GM19238 (cell line): ENCODE measurements around the gene MYOZ1.
"Not testable (repeated sequence)": the region's sequence is repeated elsewhere in the genome, so short reads cannot be mapped to it uniquely, and the experiment has no call there.

Source experiments
- DNase-seq: peaks from one replicate; pipeline ENCODE4 v3.0.0; 2011; ENCODE audit warnings: low spot score; ENCODE audit not compliant: insufficient read length

MYOZ1 gene, protein sequence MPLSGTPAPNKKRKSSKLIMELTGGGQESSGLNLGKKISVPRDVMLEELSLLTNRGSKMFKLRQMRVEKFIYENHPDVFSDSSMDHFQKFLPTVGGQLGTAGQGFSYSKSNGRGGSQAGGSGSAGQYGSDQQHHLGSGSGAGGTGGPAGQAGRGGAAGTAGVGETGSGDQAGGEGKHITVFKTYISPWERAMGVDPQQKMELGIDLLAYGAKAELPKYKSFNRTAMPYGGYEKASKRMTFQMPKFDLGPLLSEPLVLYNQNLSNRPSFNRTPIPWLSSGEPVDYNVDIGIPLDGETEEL

DNA sequence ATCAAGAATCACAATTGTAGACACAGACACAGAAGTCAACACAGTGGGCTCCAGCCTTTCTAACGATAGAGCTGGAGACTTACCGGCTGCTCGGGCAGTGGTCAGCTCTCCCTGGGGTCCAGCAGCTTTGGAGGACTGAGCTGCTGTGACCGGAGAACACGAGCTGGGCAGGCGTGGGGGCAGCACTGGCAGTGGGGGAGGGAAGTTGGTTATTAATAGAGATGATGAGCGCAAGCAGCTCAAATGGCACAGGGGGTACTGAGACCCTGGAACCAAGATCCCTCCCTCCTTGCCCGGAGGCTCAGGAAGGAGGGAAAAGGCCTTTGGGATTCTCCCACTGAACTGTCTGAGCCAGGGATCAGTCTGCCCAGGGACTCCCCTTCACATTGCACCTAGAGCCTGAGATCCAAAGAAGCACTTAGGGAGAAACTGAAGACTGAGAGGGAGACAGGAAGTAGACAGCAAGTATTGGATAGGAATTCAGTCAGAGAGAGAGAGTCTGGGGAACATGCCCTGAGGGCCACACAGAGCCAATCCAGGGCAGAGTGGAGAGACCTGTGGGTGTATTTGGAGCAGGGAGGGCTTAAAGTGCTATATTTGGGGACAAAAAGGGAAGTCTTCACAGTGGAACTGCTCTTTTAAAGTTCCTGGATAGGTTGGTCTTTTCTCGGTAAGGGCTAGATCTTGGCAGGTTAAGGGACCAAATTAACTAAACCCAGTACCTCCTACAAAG is at the start of gene MYOZ1:
MYOZ1 (minus strand) TSS at position 147 of the 733 bp plus-strand sequence. CDS start 1,457 bp downstream, outside the sequence.
- no peak for DNase-seq

DNA sequence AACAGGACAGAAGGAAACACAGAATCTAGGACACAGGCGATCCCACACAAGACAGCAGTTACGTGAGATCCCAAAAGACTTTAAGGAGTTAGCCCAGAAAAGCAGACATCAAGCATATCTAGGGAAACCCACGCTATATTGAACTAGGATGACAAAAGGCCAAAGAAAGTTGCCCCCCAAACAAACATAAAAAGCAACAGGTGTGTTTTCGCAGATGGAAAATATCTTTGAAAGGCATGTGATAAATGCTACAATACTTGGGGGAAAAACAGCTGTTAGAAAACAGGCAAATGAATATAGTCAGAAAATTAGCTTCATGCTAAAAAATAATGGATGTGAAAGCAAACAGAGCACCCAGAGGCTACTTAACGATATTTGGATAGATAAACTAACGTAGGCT is 49.5 kb upstream of the MYOZ1 start:
- not testable (repeated sequence) for DNase-seq

DNA sequence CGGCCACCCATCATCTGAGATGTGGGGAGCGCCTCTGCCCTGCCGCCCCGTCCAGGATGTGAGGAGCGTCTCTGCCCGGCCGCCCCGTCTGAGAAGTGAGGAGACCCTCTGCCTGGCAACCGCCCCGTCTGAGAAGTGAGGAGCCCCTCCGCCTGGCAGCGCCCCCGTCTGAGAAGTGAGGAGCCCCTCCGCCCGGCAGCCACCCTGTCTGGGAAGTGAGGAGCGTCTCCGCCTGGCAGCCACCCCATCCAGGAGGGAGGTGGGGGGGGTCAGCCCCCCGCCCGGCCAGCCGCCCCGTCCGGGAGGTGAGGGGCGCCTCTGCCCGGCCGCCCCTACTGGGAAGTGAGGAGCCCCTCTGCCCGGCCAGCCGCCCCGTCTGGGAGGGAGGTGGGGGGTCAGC is 48.3 kb upstream of the MYOZ1 start:
- DNase-seq = not testable (repeated sequence)

DNA sequence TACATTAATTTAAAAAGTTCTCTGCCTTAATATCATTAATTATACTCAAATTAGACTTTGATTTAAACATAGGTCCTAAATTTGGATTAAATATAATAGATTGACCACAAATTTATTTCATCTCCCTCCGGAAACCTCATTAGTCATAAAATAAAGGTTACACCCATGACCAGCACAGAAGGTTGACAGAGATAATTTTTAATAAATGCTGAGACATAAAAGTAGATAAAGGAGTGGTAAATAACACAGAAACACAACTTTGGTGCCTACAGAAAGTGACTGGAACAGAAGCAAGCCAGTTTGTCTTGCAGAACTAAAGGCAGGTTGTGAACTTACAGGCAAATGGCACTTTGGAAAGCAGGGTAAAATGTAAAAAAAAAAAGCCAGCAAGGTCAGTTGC is 46.4 kb upstream of the MYOZ1 start:
- DNase-seq = not testable (repeated sequence)

DNA sequence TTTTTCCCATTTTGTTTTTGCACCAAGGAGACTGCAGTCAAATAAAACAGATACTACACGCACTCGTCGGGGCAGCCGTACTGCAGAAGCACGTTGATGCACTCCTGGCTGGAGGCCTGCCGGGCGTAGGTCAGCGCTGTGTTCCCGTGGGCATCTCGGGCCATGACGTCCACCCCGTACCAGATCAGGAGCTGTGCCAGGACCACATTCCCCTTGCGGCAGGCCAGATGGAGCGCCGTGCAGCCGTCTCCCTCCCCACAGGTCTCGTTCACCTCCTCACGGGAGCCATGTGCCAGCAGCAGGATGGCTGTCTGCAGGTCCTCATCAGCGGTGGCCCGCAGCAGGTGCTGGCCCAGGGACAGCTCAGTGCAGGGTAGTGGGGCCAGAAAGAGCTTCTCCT is 33.3 kb upstream of the MYOZ1 start:
- DNase-seq = not testable (repeated sequence)

DNA sequence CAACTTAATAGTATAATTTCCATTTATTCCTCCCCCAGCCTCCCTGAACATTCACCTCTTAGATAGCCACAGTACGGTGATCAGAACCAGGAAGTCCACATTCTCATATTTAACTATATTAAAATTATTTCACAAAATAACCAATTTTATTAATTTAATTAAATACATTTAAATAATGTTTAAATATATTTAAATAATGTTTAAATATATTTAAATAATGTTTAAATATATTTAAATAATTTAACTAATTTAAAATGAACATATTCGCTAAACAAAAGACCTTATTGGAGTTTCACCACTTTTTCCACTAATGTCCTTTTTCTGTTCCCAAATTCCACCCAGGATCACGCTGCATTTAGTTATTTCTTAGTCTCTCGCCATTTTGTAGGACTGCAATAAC is 27.1 kb upstream of the MYOZ1 start:
- DNase-seq = not testable (repeated sequence)

DNA sequence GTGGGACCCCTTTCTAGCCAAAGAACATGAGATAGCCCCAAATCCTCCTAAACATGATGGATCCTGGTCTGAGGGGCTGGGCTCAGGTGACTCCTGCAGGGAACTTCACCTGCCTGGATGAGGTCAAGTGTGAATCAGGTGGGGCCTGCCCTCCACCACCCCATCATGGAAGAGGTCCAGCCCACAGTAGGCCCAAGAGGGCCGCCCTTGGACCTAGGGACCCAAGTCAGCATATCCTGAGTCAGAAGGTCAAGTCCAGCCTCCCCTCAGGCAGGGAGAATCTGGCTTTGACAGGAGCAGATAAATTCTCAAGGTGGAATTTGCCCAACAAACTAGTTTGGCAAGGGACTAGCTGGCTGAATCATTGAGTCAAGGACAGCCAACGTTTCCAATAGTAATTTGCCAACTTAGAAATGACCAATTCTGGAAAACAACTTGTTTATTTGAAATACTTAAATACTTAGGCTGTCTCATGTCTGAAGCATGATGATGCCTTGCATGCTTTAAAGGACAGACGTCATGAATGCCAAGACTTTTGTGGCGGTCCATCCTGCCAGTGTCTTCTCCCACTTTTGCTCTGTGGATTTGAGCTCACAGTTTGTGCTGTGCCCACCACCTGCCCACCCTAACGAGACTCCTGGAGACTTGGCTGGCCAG is 25.0 kb upstream of the MYOZ1 start:
- not testable (repeated sequence) for DNase-seq

DNA sequence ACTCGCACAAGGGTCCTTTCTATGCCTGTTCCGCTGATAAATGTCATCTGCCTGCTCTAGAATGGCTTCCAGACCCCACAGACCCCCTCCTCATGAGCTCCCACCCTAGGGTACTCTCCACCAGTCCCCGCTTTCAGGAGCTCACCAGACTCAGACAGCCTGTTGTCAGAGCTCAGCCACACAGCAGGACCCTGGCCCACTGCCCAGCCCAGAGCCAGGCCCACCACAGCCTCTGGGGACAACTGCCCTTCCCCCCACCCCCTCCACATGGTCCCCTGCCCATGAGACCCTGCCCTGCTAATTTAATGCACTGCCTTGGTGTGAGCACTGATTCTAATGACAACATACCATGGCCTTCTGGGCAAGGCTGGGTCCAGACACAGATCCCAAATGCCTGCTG is 24.3 kb upstream of the MYOZ1 start:
- DNase-seq = not testable (repeated sequence)

DNA sequence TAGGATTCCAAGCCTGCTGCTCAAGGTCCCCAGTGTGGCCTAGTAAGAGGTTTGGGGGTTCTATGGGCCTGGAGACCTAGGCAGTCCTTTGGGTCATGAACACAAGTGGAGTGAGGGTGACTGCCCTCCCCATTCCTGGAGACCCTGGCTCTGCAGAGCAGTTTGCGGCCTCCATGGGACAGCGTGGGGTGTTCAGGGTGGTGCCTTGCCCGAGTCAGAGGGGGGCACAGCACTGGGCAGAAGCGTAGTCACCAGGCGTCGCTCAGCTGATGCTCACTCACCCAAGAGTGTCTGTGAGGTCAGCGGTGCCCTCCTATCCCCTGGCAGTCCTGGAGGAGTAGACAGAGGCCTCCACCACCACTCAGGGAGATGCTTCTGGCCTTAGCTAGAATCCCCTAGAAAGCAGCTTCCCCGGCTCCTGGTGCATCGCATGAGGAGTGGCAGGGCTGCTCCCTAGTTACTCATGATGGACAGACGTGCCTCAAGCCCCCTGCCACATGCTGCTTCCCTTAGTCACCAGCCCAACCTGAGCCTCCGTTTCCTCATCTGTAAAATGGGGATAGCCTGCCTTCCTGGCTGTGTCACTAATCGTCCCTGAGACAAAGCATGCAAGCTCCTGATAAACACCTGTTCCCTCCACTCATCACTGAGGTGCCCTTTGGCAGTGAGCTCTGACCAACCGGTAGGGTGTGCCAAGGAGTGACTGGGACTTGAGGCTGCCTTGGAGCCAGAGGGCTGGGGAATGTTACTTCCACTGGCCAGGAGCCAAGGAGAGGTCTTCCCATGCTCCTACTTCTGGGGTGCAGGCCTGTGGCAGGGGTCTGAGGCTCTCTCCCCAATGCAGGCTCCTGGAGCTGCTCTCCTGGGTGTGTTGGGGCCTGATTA is 23.1 kb upstream of the MYOZ1 start:
- DNase-seq = not testable (repeated sequence)

DNA sequence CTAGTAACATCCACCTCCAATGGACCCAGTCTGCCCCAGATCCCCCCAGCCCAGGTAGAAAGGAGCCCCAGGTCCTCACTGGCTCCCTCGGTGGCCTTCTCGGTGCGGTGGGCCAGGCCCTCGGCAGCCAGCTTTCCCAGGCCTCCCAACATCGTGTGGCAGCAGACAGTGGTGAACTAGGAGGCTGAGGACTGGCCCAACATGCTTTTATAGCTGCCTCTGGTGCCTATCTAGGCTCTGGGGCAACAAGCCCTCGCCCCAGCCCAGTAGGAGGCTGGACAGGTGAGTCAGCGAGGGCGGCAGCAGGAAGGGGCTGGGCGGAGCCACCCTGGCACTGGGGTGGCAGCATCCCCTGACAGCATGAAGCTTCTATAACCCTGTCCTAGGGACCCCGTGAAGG is 22.3 kb upstream of the MYOZ1 start:
- DNase-seq = not testable (repeated sequence)

DNA sequence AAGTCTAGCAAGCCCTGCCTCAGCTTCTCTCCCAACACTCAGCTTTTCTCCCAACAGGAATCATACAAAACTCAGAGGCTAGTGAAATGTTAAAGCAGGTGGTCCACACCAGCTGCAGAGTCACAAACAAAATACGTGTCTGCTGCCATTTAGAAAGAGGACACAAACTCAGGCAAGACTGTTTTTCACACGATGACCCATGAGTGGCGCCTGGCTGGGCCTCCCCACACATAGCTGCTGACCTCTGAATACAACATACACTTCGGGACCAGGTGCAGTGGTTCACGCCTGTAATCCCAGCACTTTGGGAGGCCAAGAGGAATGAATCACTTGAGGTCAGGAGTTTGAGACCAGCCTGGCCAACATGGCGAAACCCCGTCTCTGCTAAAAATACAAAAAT is 21.4 kb upstream of the MYOZ1 start:
- DNase-seq = not testable (repeated sequence)

DNA sequence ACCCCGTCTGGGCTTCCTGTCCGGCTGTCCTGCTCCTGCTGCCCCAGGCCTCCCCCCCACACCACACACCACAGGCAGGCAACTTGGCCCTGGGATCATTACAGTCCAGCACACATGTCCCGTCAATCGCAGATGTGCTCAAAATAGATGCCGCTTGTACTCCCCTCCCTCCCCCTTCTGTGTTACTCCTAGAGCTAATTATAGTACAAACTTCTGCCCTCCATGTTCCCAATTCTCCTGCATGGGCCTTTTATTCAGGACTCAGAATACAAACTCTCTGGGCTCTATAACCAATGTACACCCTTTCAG is 14.7 kb upstream of the MYOZ1 start, which contains the start of gene SYNPO2L:
SYNPO2L (minus strand) TSS at position 40 of the 309 bp plus-strand sequence. CDS start 107 bp downstream, outside the sequence.
- DNase-seq = no peak

DNA sequence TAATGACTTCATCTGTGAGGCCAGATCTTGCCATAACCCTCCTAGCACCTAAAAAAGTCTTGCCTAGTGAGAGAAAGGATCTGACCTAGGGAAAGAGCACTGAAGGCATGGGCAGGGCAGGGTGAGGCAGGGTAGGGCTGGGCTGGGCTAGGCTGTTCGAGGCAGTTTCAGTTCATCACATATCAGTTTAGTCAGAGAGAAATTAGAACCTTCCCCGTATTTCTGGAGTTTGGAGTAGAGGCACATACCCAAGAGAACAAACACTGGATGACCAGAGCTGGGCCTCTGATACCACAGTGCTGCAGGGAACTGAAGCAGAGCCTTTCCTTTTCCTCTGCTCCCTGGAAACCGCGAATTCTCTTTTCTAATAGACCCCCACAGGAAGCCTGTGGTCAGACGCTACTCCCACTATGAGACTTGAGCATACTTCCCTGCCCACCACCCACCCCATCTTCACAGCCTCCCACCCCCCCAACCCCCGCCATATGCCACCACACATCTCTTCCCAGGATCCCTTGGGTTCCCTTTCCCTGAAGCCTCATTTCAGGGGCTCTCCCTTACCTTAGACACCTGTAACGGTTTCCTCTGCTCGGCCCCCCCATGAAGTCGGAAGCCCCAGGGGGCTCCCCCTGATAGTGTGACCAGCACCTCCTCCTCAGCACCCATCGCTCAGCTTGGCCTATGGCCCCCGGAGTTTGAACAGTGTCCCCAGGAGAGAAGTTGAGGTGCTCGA is 14.1 kb upstream of the MYOZ1 start:
- DNase-seq = no peak

DNA sequence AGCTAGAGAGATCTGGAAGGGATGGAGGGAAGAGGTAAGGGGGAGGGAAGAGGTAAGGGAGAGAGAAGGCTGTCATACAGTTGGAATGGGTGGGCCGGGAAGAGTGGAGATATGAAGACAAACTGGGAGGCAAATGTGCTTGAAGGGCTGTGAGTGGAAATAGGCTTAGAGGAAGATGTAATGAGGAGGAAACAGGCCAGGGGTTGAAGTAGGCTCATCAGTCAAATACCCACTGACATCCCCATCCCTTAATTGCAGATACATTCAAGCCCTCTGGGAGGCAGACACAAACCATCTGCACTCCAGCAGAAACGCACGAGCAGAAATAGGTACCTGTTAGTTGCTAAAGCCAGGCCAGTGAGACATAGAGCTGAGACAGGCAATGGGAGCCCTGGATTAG is 12.4 kb upstream of the MYOZ1 start:
- no peak for DNase-seq

DNA sequence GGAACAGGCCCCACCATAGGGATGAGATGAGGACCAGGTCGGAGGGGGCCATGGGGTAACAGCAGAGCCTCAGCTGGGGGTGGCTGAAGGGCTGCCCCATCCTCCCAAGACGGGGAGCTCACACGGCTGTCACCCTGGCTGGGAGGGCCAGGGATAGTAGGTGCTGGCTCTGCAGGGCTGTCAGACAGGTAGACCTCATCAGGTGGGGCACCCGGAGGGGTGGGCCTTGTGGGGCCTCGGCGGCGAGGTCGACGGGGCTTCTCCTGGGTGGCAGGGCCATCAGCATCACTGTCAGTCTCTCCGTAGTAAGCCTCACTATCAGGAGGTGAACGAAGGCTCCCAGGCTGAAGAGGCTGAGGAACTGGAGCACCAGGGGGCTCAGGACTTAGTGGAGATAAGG is 11.9 kb upstream of the MYOZ1 start:
- DNase-seq = no peak

DNA sequence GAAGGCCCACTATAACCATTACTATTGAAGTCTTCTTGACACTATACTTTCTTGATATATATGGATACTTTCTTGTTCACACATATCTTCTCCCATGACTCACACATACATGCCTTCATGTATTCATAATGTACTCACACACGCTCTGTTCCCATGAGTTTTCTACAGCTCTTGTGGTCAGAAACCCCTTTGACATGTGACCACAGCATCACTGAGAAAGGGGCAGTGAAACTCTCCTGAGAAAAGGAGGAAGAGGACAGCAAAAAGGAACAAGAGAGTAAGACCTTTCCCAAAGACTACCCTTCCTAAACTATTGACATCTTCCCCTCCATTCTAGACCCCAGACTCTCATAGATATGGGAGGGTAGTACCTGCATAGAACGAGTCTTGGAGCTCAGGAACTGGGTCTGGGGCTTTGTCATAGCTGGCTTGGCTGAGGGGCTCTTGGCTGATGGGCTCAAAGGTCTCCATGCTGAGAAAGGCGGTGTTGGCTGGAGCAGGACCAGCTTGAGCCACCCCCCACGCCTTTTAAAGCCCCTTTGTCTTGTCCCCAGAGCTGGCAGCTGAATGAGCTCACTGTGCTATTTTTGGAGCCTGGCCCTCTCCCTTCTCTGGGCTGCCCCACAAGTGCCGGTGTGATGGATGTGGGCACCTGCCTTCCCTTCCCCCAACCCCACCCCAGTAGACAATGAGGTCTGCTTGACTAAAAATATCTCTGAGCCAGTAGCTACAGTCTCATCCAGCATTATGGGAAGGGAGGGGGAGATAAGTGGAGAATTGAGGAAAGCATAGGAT is 9.5 kb upstream of the MYOZ1 start:
- DNase-seq = no peak

DNA sequence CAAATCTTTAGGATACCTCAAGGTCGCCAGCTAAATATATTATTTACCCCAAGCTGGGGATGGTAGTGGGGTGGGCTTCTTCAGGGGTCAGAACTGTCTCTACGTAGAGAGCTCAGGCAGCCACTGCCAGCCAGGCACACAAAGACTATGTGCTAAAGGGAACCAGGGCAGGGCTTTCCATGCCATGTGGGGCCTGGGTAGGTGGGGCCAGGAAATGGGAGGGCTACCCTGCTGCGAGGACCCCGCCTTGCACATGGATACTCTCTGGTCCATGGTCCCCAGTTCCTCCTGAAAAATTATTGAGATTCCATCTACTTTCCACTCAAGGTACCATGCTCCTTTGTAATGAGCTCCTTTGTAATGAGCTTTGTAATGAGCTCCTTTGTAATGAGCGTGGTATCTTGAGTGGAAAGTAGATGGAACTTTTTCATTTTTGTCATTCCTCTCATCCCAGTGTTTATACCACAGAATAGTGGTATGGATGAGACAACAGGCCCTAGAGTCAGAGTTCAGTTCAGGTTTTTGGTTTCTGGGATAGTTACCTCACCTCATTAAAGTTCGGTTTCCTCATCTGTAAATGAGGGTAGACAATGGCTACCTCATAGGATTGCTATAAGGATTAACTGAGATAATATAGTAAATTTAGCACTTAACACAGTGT is 8.7 kb upstream of the MYOZ1 start:
- DNase-seq = no peak

DNA sequence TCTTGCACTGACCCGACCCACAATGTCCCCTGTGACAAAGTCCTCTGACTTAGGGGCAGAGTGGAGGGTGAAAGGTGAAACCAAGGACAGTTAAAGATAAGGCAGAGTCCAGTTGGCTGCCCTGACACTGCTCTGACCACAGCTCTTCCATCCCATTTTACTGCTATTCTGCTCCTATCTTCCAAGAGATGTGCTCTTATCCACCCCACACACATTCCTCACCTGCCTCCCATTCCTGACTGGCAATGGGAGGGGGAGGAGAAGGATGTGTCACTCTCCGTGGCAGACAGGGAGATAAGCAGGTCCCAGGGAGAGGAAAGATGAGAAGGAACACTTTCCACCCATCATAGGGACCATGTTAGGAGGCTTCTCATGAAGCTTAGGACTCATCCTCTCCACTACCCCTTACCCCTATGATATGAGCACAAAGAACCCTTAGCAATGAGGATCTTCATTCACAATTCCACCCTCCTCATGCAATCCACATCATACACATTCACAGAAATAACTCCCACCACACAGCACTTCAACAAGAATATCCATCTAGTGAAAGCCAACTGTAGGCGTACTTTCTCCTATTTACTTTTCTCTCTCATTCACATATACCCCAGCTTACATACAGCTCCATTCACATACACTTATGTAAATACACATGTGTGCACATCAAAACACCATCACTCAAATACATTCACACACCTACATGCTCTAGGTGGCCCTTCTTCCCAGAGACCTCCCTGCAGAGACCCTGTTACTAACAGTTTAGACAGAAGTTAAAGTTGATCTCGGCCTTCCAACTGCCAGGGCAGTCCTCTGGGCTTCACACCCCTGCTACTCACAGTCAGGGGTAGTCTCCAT is 7.9 kb upstream of the MYOZ1 start:
- DNase-seq = no peak
